Uterus (tissue), 2 donors: ENCODE data around the gene RNU4-1.

Experiments used
- CTCF ChIP-seq, 4 experiments: fragments of 200-600 bp in 2 of 4; fragments of 450-650 bp in 2 of 4; sonication (generic) in 2 of 4; IDR thresholded peaks; one replicate each; pipeline ENCODE4 v1.5.1; 2016 to 2019; ENCODE audit warnings: antibody characterized with exemption in 4 of 4, mild to moderate bottlenecking in 2 of 4, moderate library complexity in 1 of 4
- POLR2A ChIP-seq, 2 donors: fragments of 450-650 bp; IDR thresholded peaks; one replicate each; pipeline ENCODE4 v1.6.1; 2016; ENCODE audit warnings: antibody characterized with exemption in 2 of 2, mild to moderate bottlenecking in 1 of 2, moderate library complexity in 1 of 2

- TF ChIP-seq CTCF (IDR thresholded peaks at IDR 0.05): peak; percentile 83 to 96 (median 92)
- peak; percentile 74 to 88 for TF ChIP-seq POLR2A (IDR thresholded peaks at IDR 0.05)
Observed at GRCh38 chr12:120265473-120266179, 27.4 kb downstream of the RNU4-1 start, which contains the start of gene PXN.
